ENCODE data around the gene CTBP2.

GRCh38 chr10:125049216-125049881, 111.0 kb downstream of the CTBP2 start:
- TF ChIP-seq POLR2A (IDR thresholded peaks at IDR 0.05): no peak
- TF ChIP-seq CTCF (IDR thresholded peaks at IDR 0.05): no peak
- TF ChIP-seq POLR2AphosphoS5 (IDR thresholded peaks at IDR 0.05): no peak
- TF ChIP-seq EP300 (IDR thresholded peaks at IDR 0.05): no peak

All from gastroesophageal sphincter (tissue), 3 donors.